ENCODE data around the gene C12orf75. TPM values are rescaled to one million over a fixed set of nuclear protein-coding genes. Genes with fewer than 3 reads are reported as not detected.

Gene C12orf75
- total and polyA plus RNA-seq, 10 of the 15 experiments (the other 5 are each of a cell fraction or from before 2014, with no cell fraction given): 40.7 to 411 (median 159) TPM

DNA sequence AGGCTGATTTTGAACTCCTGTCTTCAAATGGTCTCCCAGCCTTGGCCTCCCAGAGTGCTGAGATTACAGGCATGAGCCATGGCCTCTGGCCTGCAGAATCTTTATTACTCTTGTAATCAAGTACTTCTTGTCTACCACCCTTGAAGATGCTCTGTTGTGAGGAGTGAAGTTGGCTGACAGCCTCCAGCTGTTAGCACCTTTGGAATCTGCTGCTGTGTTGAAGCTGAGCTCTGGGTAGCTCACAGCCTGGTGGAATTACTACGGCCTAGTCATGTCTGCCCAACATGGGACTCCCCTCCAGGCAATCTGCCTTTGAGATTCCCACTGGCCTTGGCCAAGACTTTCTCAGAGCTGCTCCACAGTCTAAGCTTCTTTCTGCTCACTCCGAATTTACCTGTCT, 5.8 kb upstream of the C12orf75 start:
- no peaks in the 10 kb centered on the region; a peak in 1 of 4 replicates for H3K36me3 ChIP-seq (ENCODE audit: control insufficient read depth in 2 of 2, insufficient read depth in 2 of 2, low read length in 1 of 2)
- ATAC-seq (no peak; the same call in 2 of the 3 replicates), DNase-seq (ENCODE audit: low read depth, low spot score) (no peak), FAIRE-seq (no peak)
- no peak overlapping the region for H2AFZ ChIP-seq (ENCODE audit: control insufficient read depth, low read depth, low read length)
- no peak overlapping the region for H3K9ac ChIP-seq (ENCODE audit: control insufficient read depth, insufficient read depth, low read length)
- no peak overlapping the region for H3K4me3 ChIP-seq
- in situ Hi-C loops (cut with MboI) (no loop called here), intact Hi-C loops (cut with micrococcal nuclease; ENCODE audit: unreplicated experiment) (no loop called here)
- no peaks in the 10 kb centered on the region; the same call in 1 of the 2 replicates for H3K79me2 ChIP-seq (ENCODE audit: control insufficient read depth, insufficient read depth, low read length)
- ChIA-PET POLR2A (interaction anchor here (1.1 to 2.0 kb wide), 2 partner anchors 8 to 33 kb away, joined by 3 to 6 read pairs; no protein-coding TSS in a partner anchor), SMC1A (ENCODE audit: uncharacterized antibody, unreplicated experiment) (interaction anchor here (0.8 to 1.5 kb wide), 6 partner anchors 28 to 59 kb away, joined by 3 to 8 read pairs (median 4); no protein-coding TSS in a partner anchor), CTCF (interaction anchor here (0.7 to 1.4 kb wide), 5 partner anchors 32 to 59 kb away, joined by 3 to 7 read pairs (median 4); no protein-coding TSS in a partner anchor), RAD21 (ENCODE audit: unreplicated experiment) (interaction anchor here (0.9 to 1.0 kb wide), 2 partner anchors 32 to 44 kb away, joined by 3 read pairs; no protein-coding TSS in a partner anchor)
- peaks cover 29% of the 10 kb centered on the region for H3K4me1 ChIP-seq (ENCODE audit: control insufficient read depth, insufficient read depth, low read length)
- 100% methylated on average over 2 of the region's 2 CpGs for WGBS (ENCODE audit: insufficient coverage, insufficient replicate concordance, low lambda C conversion rate, missing lambda C conversion rate)
- no peak overlapping the region for H3K4me2 ChIP-seq (ENCODE audit: control insufficient read depth, insufficient read depth)
- no peaks in the 10 kb centered on the region for H3K9me3 ChIP-seq (replicated peaks; ENCODE audit: control insufficient read depth, insufficient read depth, low read length)
- no peak for TF ChIP-seq FOXM1 (IDR thresholded peaks at IDR 0.05; ENCODE audit: low read depth, low read length)
- no peak for TF ChIP-seq EP300 (IDR thresholded peaks at IDR 0.05; ENCODE audit: borderline replicate concordance in 1 of 2, control insufficient read depth in 1 of 2, low read depth in 2 of 2, low read length in 2 of 2)
- no peak for TF ChIP-seq ZNF24 (IDR thresholded peaks at IDR 0.05)
- no peak for TF ChIP-seq KAT2A (conservative IDR thresholded peaks at IDR 0.05; ENCODE audit: control insufficient read depth, low read depth, low read length)
- TF ChIP-seq NFYB (IDR thresholded peaks at IDR 0.05; ENCODE audit: insufficient read depth, low read depth, low read length): no peak
- TF ChIP-seq, protein P1, sequence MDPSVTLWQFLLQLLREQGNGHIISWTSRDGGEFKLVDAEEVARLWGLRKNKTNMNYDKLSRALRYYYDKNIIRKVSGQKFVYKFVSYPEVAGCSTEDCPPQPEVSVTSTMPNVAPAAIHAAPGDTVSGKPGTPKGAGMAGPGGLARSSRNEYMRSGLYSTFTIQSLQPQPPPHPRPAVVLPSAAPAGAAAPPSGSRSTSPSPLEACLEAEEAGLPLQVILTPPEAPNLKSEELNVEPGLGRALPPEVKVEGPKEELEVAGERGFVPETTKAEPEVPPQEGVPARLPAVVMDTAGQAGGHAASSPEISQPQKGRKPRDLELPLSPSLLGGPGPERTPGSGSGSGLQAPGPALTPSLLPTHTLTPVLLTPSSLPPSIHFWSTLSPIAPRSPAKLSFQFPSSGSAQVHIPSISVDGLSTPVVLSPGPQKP (IDR thresholded peaks at IDR 0.05; ENCODE audit: low read depth, low read length): no peak
- TF ChIP-seq, protein P2, sequence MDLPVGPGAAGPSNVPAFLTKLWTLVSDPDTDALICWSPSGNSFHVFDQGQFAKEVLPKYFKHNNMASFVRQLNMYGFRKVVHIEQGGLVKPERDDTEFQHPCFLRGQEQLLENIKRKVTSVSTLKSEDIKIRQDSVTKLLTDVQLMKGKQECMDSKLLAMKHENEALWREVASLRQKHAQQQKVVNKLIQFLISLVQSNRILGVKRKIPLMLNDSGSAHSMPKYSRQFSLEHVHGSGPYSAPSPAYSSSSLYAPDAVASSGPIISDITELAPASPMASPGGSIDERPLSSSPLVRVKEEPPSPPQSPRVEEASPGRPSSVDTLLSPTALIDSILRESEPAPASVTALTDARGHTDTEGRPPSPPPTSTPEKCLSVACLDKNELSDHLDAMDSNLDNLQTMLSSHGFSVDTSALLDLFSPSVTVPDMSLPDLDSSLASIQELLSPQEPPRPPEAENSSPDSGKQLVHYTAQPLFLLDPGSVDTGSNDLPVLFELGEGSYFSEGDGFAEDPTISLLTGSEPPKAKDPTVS (IDR thresholded peaks at IDR 0.05; ENCODE audit: low read depth, low read length): no peak
- TF ChIP-seq SIX5 (IDR thresholded peaks at IDR 0.05; ENCODE audit: low read depth, low read length, severe bottlenecking): no peak
- no peak for TF ChIP-seq NR2C2 (IDR thresholded peaks at IDR 0.05; ENCODE audit: borderline replicate concordance, control insufficient read depth, insufficient read length, low read depth)
- no peak for TF ChIP-seq CBFB (IDR thresholded peaks at IDR 0.05; ENCODE audit: low read depth)
- no peak for TF ChIP-seq RCOR1 (conservative IDR thresholded peaks at IDR 0.05; ENCODE audit: low read depth, low read length)
- TF ChIP-seq MTA2 (IDR thresholded peaks at IDR 0.05; ENCODE audit: low read depth): no peak
- TF ChIP-seq, protein P3, sequence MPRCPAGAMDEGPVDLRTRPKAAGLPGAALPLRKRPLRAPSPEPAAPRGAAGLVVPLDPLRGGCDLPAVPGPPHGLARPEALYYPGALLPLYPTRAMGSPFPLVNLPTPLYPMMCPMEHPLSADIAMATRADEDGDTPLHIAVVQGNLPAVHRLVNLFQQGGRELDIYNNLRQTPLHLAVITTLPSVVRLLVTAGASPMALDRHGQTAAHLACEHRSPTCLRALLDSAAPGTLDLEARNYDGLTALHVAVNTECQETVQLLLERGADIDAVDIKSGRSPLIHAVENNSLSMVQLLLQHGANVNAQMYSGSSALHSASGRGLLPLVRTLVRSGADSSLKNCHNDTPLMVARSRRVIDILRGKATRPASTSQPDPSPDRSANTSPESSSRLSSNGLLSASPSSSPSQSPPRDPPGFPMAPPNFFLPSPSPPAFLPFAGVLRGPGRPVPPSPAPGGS (IDR thresholded peaks at IDR 0.05; ENCODE audit: borderline replicate concordance, insufficient read depth, low read depth, low read length, poor library complexity, severe bottlenecking): no peak
- TF ChIP-seq POLR2A (IDR thresholded peaks at IDR 0.05; ENCODE audit: low read depth, low read length): no peak
- TF ChIP-seq, protein P4, sequence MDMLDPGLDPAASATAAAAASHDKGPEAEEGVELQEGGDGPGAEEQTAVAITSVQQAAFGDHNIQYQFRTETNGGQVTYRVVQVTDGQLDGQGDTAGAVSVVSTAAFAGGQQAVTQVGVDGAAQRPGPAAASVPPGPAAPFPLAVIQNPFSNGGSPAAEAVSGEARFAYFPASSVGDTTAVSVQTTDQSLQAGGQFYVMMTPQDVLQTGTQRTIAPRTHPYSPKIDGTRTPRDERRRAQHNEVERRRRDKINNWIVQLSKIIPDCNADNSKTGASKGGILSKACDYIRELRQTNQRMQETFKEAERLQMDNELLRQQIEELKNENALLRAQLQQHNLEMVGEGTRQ (IDR thresholded peaks at IDR 0.05; ENCODE audit: borderline replicate concordance, low read depth, low read length): no peak
- H4K20me1 ChIP-seq (ENCODE audit: control insufficient read depth, insufficient read depth): no peaks in the 10 kb centered on the region
- no TSS peak for BruUV-seq (replicated peaks)
- no peak overlapping the region for H3K27ac ChIP-seq (ENCODE audit: control insufficient read depth, insufficient read depth)
- no peaks in the 10 kb centered on the region for H3K27me3 ChIP-seq (replicated peaks in 1 of 2; ENCODE audit: control insufficient read depth in 2 of 2, insufficient read depth in 2 of 2, low read length in 1 of 2)
